ENCODE results near the gene ARHGEF10L. TPM values are rescaled to one million over a fixed set of nuclear protein-coding genes. Genes with fewer than 3 reads are reported as not detected.

ARHGEF10L gene
- total RNA-seq, 1 donor from 2014 or later, result not detected

GRCh38 chr1:17599291-17599953 is 59.9 kb downstream of the ARHGEF10L start:
- intact Hi-C loops (cut with micrococcal nuclease), result no loop called here
- H3K36me3 Mint-ChIP-seq (ENCODE audit: low read depth), result no peaks in the 10 kb centered on the region

GRCh38 chr1:17599954-17600300 is 60.4 kb downstream of the ARHGEF10L start:
- DNase-seq (ENCODE audit: low spot score), result no peak
- Mint-ChIP-seq H3K27me3 (ENCODE audit: insufficient read depth) (no peaks in the 10 kb centered on the region), H3K36me3 (ENCODE audit: low read depth) (no peaks in the 10 kb centered on the region), H3K4me1 (ENCODE audit: low read depth) (no peaks in the 10 kb centered on the region), H3K27ac (no peak overlapping the region), H3K9me3 (no peaks in the 10 kb centered on the region), H3K4me3 (no peak overlapping the region)
- intact Hi-C loops (cut with micrococcal nuclease), result no loop called here

More at GRCh38 chr1:17599291-17599953, 59.9 kb downstream of the ARHGEF10L start:
- Mint-ChIP-seq H3K4me1 (ENCODE audit: low read depth) (no peaks in the 10 kb centered on the region), H3K27me3 (ENCODE audit: insufficient read depth) (no peaks in the 10 kb centered on the region), H3K9me3 (no peaks in the 10 kb centered on the region), H3K27ac (no peak overlapping the region), H3K4me3 (no peak overlapping the region)
- DNase-seq (ENCODE audit: low spot score), result no peak

- no peaks in the 10 kb centered on the region for H3K4me1 Mint-ChIP-seq (ENCODE audit: low read depth)
- no peaks in the 10 kb centered on the region for H3K27me3 Mint-ChIP-seq (ENCODE audit: insufficient read depth)
- no peak overlapping the region for H3K4me3 Mint-ChIP-seq
- H3K9me3 Mint-ChIP-seq, result no peaks in the 10 kb centered on the region
- DNase-seq (ENCODE audit: low spot score), result no peak
- intact Hi-C loops (cut with micrococcal nuclease), result no loop called here
- no peaks in the 10 kb centered on the region for H3K36me3 Mint-ChIP-seq (ENCODE audit: low read depth)
- no peak overlapping the region for H3K27ac Mint-ChIP-seq
Observed at GRCh38 chr1:17600321-17600720, 60.8 kb downstream of the ARHGEF10L start.

- Mint-ChIP-seq H3K36me3 (ENCODE audit: low read depth) (no peaks in the 10 kb centered on the region), H3K4me1 (ENCODE audit: low read depth) (no peaks in the 10 kb centered on the region), H3K9me3 (no peaks in the 10 kb centered on the region), H3K27me3 (ENCODE audit: insufficient read depth) (no peaks in the 10 kb centered on the region), H3K4me3 (no peak overlapping the region), H3K27ac (no peak overlapping the region)
- DNase-seq (ENCODE audit: low spot score), result no peak
- intact Hi-C loops (cut with micrococcal nuclease), result no loop called here
Observed at GRCh38 chr1:17601643-17602382, 62.3 kb downstream of the ARHGEF10L start.

- H3K36me3 Mint-ChIP-seq (ENCODE audit: low read depth), result no peaks in the 10 kb centered on the region
- no peaks in the 10 kb centered on the region for H3K9me3 Mint-ChIP-seq
- DNase-seq (ENCODE audit: low spot score), result no peak
- H3K27ac Mint-ChIP-seq, result no peak overlapping the region
- no peaks in the 10 kb centered on the region for H3K4me1 Mint-ChIP-seq (ENCODE audit: low read depth)
- H3K4me3 Mint-ChIP-seq, result no peak overlapping the region
- intact Hi-C loops (cut with micrococcal nuclease), result no loop called here
- no peaks in the 10 kb centered on the region for H3K27me3 Mint-ChIP-seq (ENCODE audit: insufficient read depth)
Observed at GRCh38 chr1:17603091-17603841, 63.8 kb downstream of the ARHGEF10L start.

GRCh38 chr1:17605582-17606344 is 66.3 kb downstream of the ARHGEF10L start:
- H3K9me3 Mint-ChIP-seq, result no peaks in the 10 kb centered on the region
- H3K27me3 Mint-ChIP-seq (ENCODE audit: insufficient read depth), result no peaks in the 10 kb centered on the region
- no peak overlapping the region for H3K27ac Mint-ChIP-seq
- DNase-seq (ENCODE audit: low spot score), result no peak
- intact Hi-C loops (cut with micrococcal nuclease), result loop anchor here (1.0 to 2.0 kb wide), 2 partner anchors 103 to 111 kb away; no protein-coding TSS in a partner anchor
- H3K4me3 Mint-ChIP-seq, result no peak overlapping the region
- no peaks in the 10 kb centered on the region for H3K36me3 Mint-ChIP-seq (ENCODE audit: low read depth)
- no peaks in the 10 kb centered on the region for H3K4me1 Mint-ChIP-seq (ENCODE audit: low read depth)

GRCh38 chr1:17606826-17607440 is 67.4 kb downstream of the ARHGEF10L start:
- no peaks in the 10 kb centered on the region for H3K4me1 Mint-ChIP-seq (ENCODE audit: low read depth)
- no peaks in the 10 kb centered on the region for H3K36me3 Mint-ChIP-seq (ENCODE audit: low read depth)
- H3K27ac Mint-ChIP-seq, result no peak overlapping the region
- no peaks in the 10 kb centered on the region for H3K27me3 Mint-ChIP-seq (ENCODE audit: insufficient read depth)
- DNase-seq (ENCODE audit: low spot score), result peak; percentile 13
- intact Hi-C loops (cut with micrococcal nuclease), result loop anchor here (1.0 to 2.0 kb wide), 2 partner anchors 105 to 112 kb away; no protein-coding TSS in a partner anchor
- H3K4me3 Mint-ChIP-seq, result no peak overlapping the region
- no peaks in the 10 kb centered on the region for H3K9me3 Mint-ChIP-seq

GRCh38 chr1:17607644-17608581 is 68.4 kb downstream of the ARHGEF10L start:
- H3K27ac Mint-ChIP-seq, result no peak overlapping the region
- no peaks in the 10 kb centered on the region for H3K9me3 Mint-ChIP-seq
- no peak overlapping the region for H3K4me3 Mint-ChIP-seq
- H3K36me3 Mint-ChIP-seq (ENCODE audit: low read depth), result no peaks in the 10 kb centered on the region
- no peaks in the 10 kb centered on the region for H3K27me3 Mint-ChIP-seq (ENCODE audit: insufficient read depth)
- no peak for DNase-seq (ENCODE audit: low spot score)
- intact Hi-C loops (cut with micrococcal nuclease), result loop anchor here (2.0 kb wide), 1 partner anchor 113 kb away; no protein-coding TSS in a partner anchor
- H3K4me1 Mint-ChIP-seq (ENCODE audit: low read depth), result no peaks in the 10 kb centered on the region

- H3K4me1 Mint-ChIP-seq (ENCODE audit: low read depth), result no peaks in the 10 kb centered on the region
- no peaks in the 10 kb centered on the region for H3K27me3 Mint-ChIP-seq (ENCODE audit: insufficient read depth)
- no peak overlapping the region for H3K4me3 Mint-ChIP-seq
- no peaks in the 10 kb centered on the region for H3K9me3 Mint-ChIP-seq
- H3K36me3 Mint-ChIP-seq (ENCODE audit: low read depth), result no peaks in the 10 kb centered on the region
- no peak for DNase-seq (ENCODE audit: low spot score)
- intact Hi-C loops (cut with micrococcal nuclease), result no loop called here
- no peak overlapping the region for H3K27ac Mint-ChIP-seq
Observed at GRCh38 chr1:17609529-17609928, 70.0 kb downstream of the ARHGEF10L start.

- H3K4me1 Mint-ChIP-seq (ENCODE audit: low read depth), result no peaks in the 10 kb centered on the region
- intact Hi-C loops (cut with micrococcal nuclease), result no loop called here
- H3K27ac Mint-ChIP-seq, result no peak overlapping the region
- H3K9me3 Mint-ChIP-seq, result no peaks in the 10 kb centered on the region
- no peaks in the 10 kb centered on the region for H3K36me3 Mint-ChIP-seq (ENCODE audit: low read depth)
- DNase-seq (ENCODE audit: low spot score), result no peak
- H3K27me3 Mint-ChIP-seq (ENCODE audit: insufficient read depth), result no peaks in the 10 kb centered on the region
- H3K4me3 Mint-ChIP-seq, result no peak overlapping the region
Observed at GRCh38 chr1:17610085-17610484, 70.6 kb downstream of the ARHGEF10L start.

GRCh38 chr1:17610713-17611112 is 71.2 kb downstream of the ARHGEF10L start:
- H3K27ac Mint-ChIP-seq, result no peak overlapping the region
- no peaks in the 10 kb centered on the region for H3K36me3 Mint-ChIP-seq (ENCODE audit: low read depth)
- H3K4me3 Mint-ChIP-seq, result no peak overlapping the region
- no peaks in the 10 kb centered on the region for H3K4me1 Mint-ChIP-seq (ENCODE audit: low read depth)
- H3K9me3 Mint-ChIP-seq, result no peaks in the 10 kb centered on the region
- DNase-seq (ENCODE audit: low spot score), result no peak
- intact Hi-C loops (cut with micrococcal nuclease), result no loop called here
- no peaks in the 10 kb centered on the region for H3K27me3 Mint-ChIP-seq (ENCODE audit: insufficient read depth)

Measured in activated T-helper 1 cell treated with anti-CD3 and anti-CD28 coated beads, Interleukin-12 subunit alpha, Interleukin-12 subunit beta, Interleukin-2, Interleukin-4 antibody, amounts not matched to agents 30 ng/mL and 10 ng/mL and 1 ng/mL, durations not matched to agents 14 hours and 24 hours and 36 hours (primary cell).